Activated CD4-positive, alpha-beta memory T cell treated with anti-CD3 and anti-CD28 coated beads for 36 hours (primary cell): ENCODE data around the gene ALDOA. TPM values are rescaled to one million over a fixed set of nuclear protein-coding genes. Genes with fewer than 3 reads are reported as not detected.
A peak's percentile ranks its signal among the peaks of the same experiment; 100 is the strongest.
"Not testable (repeated sequence)": the region's sequence is repeated elsewhere in the genome, so short reads cannot be mapped to it uniquely, and the experiment has no call there.

ENCODE experiments used
- CTCF ChIA-PET: fragments of 350-600 bp; sonication (Branson Sonifier 250); formaldehyde crosslinking; loops from one replicate; lab custom pipeline; 2021; ENCODE audit warnings: antibody characterized with exemption, inconsistent platforms; lab: Charles Lee
- POLR2A ChIA-PET: fragments of 350-600 bp; sonication (Branson Sonifier 250); formaldehyde crosslinking; loops from one replicate; lab custom pipeline; 2021; ENCODE audit warnings: antibody characterized with exemption; lab: Charles Lee
- DNase-seq: peaks from one replicate; pipeline ENCODE4 v3.0.0-alpha.2; 2020
- H3K27ac Mint-ChIP-seq: one replicate; pipeline ENCODE4 v1.8.0; 2021; ENCODE audit warnings: mixed read lengths
- H3K27me3 Mint-ChIP-seq: one replicate; pipeline ENCODE4 v1.8.0; 2021; ENCODE audit warnings: mixed read lengths
- H3K36me3 Mint-ChIP-seq: one replicate; pipeline ENCODE4 v1.8.0; 2021; ENCODE audit warnings: mixed read lengths
- H3K4me1 Mint-ChIP-seq: one replicate; pipeline ENCODE4 v1.8.0; 2021; ENCODE audit warnings: low read depth, mixed read lengths
- H3K4me3 Mint-ChIP-seq: one replicate; pipeline ENCODE4 v1.8.0; 2021; ENCODE audit warnings: mild to moderate bottlenecking, mixed read lengths
- H3K9me3 Mint-ChIP-seq: one replicate; pipeline ENCODE4 v1.8.0; 2021; ENCODE audit warnings: mixed read lengths
- intact Hi-C: fragments of 100-400 bp; cut with micrococcal nuclease; formaldehyde crosslinking; loops from one replicate; pipeline ENCODE4 v1.15.1; 2023
- total RNA-seq, 2 experiments: library from RNA; stranded (reverse); gene quantifications; one replicate each; pipeline ENCODE4 v1.2.3, GENCODE V29; 2021

ALDOA gene
- total RNA-seq, 2 experiments from 2014 or later: 1,724 to 1,734 TPM

GRCh38 chr16:30108059-30108850, 42.7 kb downstream of the ALDOA start:
- Mint-ChIP-seq H3K27me3 (no peaks in the 10 kb centered on the region), H3K9me3 (no peaks in the 10 kb centered on the region), H3K27ac (no peak overlapping the region), H3K4me1 (peaks cover 4% of the 10 kb centered on the region), H3K4me3 (no peak overlapping the region), H3K36me3 (peaks cover 9% of the 10 kb centered on the region)
- no peak for DNase-seq
- intact Hi-C loops: no loop called here
- CTCF ChIA-PET: interaction anchor here (0.7 kb wide), 1 partner anchor 249 kb away, joined by 3 read pairs; no protein-coding TSS in a partner anchor
- POLR2A ChIA-PET: no interaction called here

- intact Hi-C loops: no loop called here
- peaks cover 6% of the 10 kb centered on the region for H3K36me3 Mint-ChIP-seq
- no peaks in the 10 kb centered on the region for H3K9me3 Mint-ChIP-seq
- H3K27ac Mint-ChIP-seq: no peak overlapping the region
- H3K4me3 Mint-ChIP-seq: no peak overlapping the region
- no peak for DNase-seq
- POLR2A ChIA-PET: no interaction called here
- no peaks in the 10 kb centered on the region for H3K27me3 Mint-ChIP-seq
- CTCF ChIA-PET: interaction anchor here (2.1 to 4.1 kb wide), 2 partner anchors 18 to 299 kb away, joined by 7 to 23 read pairs; partner anchors contain the start of gene TBX6
- H3K4me1 Mint-ChIP-seq: peaks cover 16% of the 10 kb centered on the region
These were observed 45.1 kb downstream of the ALDOA start for GRCh38 chr16:30110661-30111060.

DNA sequence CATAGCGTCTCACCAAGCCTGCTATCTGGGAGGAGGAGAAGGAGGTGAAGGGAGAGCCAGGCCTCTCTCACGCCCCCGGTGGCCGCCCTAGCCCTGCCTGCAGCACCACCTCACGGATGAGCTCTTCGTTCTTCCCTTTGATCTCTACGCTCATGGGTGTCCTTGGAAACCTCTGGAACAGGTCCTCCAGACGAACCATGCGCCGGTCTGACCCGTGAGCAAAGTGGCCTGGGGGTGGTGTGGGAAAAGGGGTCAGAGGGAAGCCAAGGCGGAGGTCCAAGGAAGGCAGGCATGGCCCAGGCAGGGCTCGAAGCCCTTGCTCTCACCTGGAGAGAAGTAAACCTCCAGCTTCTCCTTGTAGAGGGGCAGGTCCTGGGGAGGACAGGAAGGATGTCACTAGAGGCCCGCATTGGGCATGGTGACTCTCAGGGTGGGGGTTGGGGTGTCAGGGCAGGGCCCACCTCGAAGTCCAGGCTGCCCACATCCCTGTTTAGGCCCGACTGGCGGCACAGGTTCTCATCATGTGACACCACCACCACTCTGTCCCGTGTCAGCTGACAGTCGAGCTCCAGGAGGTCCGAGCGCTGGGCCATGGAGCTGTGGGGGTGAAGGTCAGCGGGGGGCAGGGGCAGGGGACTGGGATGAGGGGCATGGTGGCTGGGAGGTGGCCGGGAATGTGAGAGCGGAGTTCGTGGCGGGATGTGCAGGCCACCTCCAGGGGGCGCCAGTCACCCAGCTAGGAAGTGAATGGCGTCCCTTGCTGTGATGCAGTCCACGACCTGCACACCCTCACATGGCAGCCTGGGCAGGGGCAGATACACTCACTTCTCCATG, 46.9 kb downstream of the ALDOA start:
- POLR2A ChIA-PET: interaction anchor here (1.0 to 1.8 kb wide), 4 partner anchors 16 to 71 kb away, joined by 3 to 6 read pairs (median 4); partner anchors contain the start of genes CORO1A and YPEL3
- CTCF ChIA-PET: interaction anchor here (0.7 to 4.1 kb wide), 21 partner anchors 10 to 364 kb away, joined by 3 to 23 read pairs (median 4); partner anchors contain the start of genes CORO1A, DCTPP1, MAPK3 and TBX6
- no peaks in the 10 kb centered on the region for H3K27me3 Mint-ChIP-seq
- no peak overlapping the region for H3K27ac Mint-ChIP-seq
- DNase-seq: peak; percentile 79
- H3K36me3 Mint-ChIP-seq: peaks cover 4% of the 10 kb centered on the region
- H3K4me1 Mint-ChIP-seq: peaks cover 16% of the 10 kb centered on the region
- H3K9me3 Mint-ChIP-seq: no peaks in the 10 kb centered on the region
- H3K4me3 Mint-ChIP-seq: no peak overlapping the region
- intact Hi-C loops: no loop called here

GRCh38 chr16:30113031-30113710, 47.6 kb downstream of the ALDOA start, which contains the start of gene GDPD3:
GDPD3 (minus strand) TSS chr16:30113537; CDS start chr16:30113478, 59 bp downstream.
- intact Hi-C loops: no loop called here
- ChIA-PET POLR2A (interaction anchor here (1.0 to 2.4 kb wide), 5 partner anchors 17 to 71 kb away, joined by 3 to 9 read pairs (median 4); partner anchors contain the start of genes CORO1A and YPEL3), CTCF (interaction anchor here (0.7 to 4.1 kb wide), 15 partner anchors 10 to 317 kb away, joined by 3 to 23 read pairs (median 5); partner anchors contain the start of genes CORO1A, DCTPP1, MAPK3 and TBX6)
- no peak for DNase-seq
- no peak within 1 kb of the TSS for H3K27ac Mint-ChIP-seq
- peaks cover 16% of the 10 kb centered on the region for H3K4me1 Mint-ChIP-seq
- H3K9me3 Mint-ChIP-seq: no peaks in the 10 kb centered on the region
- no peaks in the 10 kb centered on the region for H3K27me3 Mint-ChIP-seq
- no peak within 1 kb of the TSS for H3K4me3 Mint-ChIP-seq
- H3K36me3 Mint-ChIP-seq: peaks cover 5% of the 10 kb centered on the region

DNA sequence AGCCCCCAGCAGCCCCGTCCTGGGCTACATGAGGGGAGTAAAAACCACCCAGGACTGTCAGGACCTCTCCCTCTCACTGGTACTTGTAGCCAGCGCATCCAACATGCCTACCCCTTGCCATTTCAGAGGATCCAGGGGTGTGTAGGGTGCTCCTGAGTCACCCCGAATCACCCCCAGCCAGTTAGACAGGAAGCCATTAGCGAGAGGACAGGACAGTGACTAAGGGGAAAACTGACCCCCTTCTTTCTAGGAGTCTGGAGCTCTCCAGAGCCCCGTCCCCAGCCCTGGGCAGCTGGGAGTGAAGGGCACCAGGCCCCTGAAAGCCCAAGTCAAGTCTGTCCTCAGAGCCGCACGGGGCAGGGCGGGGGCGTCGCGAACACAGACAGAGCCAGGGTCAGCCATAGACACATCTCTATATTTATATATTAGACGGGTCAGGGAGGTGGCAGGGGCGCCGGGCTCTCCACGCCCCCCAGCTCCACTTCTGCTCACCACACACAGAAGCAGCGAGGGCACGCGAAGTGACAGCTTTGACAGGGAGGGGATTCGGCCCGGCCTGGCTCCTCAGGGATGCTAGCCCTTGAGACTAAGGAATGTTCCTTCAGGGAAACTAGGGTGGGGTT, 48.3 kb downstream of the ALDOA start:
- intact Hi-C loops: no loop called here
- Mint-ChIP-seq H3K9me3 (no peaks in the 10 kb centered on the region), H3K4me3 (no peak overlapping the region), H3K27me3 (no peaks in the 10 kb centered on the region), H3K36me3 (peaks cover 7% of the 10 kb centered on the region), H3K27ac (no peak overlapping the region), H3K4me1 (peaks cover 16% of the 10 kb centered on the region)
- ChIA-PET CTCF (interaction anchor here (0.7 to 4.0 kb wide), 6 partner anchors 15 to 295 kb away, joined by 3 to 22 read pairs (median 6); partner anchors contain the start of genes CORO1A, TBX6 and ZNF771), POLR2A (interaction anchor here (1.8 to 2.4 kb wide), 2 partner anchors 18 to 71 kb away, joined by 4 to 9 read pairs; partner anchors contain the start of genes CORO1A and YPEL3)
- DNase-seq: no peak

- H3K27ac Mint-ChIP-seq: peak overlapping the region; percentile 33
- H3K4me1 Mint-ChIP-seq: peaks cover 16% of the 10 kb centered on the region
- no peaks in the 10 kb centered on the region for H3K27me3 Mint-ChIP-seq
- H3K4me3 Mint-ChIP-seq: no peak overlapping the region
- intact Hi-C loops: no loop called here
- no peaks in the 10 kb centered on the region for H3K9me3 Mint-ChIP-seq
- H3K36me3 Mint-ChIP-seq: peaks cover 10% of the 10 kb centered on the region
- CTCF ChIA-PET: interaction anchor here (0.7 to 4.0 kb wide), 5 partner anchors 23 to 295 kb away, joined by 3 to 22 read pairs (median 5); partner anchors contain the start of genes CORO1A, TBX6 and ZNF771
- no peak for DNase-seq
- POLR2A ChIA-PET: interaction anchor here (2.4 kb wide), 1 partner anchor 70 kb away, joined by 9 read pairs; the partner anchor contains the start of gene CORO1A
These were observed 48.9 kb downstream of the ALDOA start for GRCh38 chr16:30114411-30114810.

- H3K9me3 Mint-ChIP-seq, intact Hi-C loops, H3K27me3 Mint-ChIP-seq, H3K4me3 Mint-ChIP-seq, DNase-seq: not testable (repeated sequence)
- CTCF ChIA-PET: interaction anchor here (0.7 to 4.0 kb wide), 6 partner anchors 10 to 294 kb away, joined by 3 to 22 read pairs (median 4); partner anchors contain the start of genes CORO1A, TBX6 and ZNF771
- Mint-ChIP-seq H3K4me1 (peaks cover 17% of the 10 kb centered on the region), H3K36me3 (peaks cover 11% of the 10 kb centered on the region), H3K27ac (peak overlapping the region; percentile 74)
- POLR2A ChIA-PET: interaction anchor here (0.7 to 2.4 kb wide), 2 partner anchors 70 to 340 kb away, joined by 3 to 9 read pairs; partner anchors contain the start of gene CORO1A
These were observed 49.3 kb downstream of the ALDOA start for GRCh38 chr16:30114833-30115232.

DNA sequence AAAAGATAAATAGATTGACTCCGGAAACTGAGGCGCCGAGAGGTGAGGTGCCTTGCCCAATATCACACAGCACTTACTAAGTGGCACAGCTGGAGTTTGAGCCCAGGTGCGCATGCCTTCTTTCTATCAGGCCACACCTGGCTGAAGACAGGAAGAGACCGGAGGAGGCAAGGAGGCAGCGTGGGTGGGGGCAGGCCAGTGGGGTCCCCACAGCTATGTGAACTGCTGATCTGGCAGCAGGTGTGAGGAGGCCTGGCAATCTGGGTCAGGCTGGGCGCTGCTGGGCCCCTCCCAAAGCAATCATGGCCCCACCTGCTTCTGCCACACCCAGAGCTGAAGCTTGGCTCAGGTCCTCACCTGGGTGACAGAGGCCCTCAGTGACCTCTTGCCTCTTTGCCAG, 49.7 kb downstream of the ALDOA start:
- Mint-ChIP-seq H3K9me3 (no peaks in the 10 kb centered on the region), H3K4me3 (no peak overlapping the region), H3K36me3 (peaks cover 11% of the 10 kb centered on the region), H3K27ac (peak overlapping the region; percentile 74), H3K4me1 (peaks cover 21% of the 10 kb centered on the region), H3K27me3 (no peaks in the 10 kb centered on the region)
- intact Hi-C loops: no loop called here
- CTCF ChIA-PET: interaction anchor here (1.1 to 4.0 kb wide), 4 partner anchors 11 to 294 kb away, joined by 4 to 22 read pairs (median 4); partner anchors contain the start of genes TBX6 and ZNF771
- POLR2A ChIA-PET: interaction anchor here (0.7 to 2.4 kb wide), 2 partner anchors 69 to 340 kb away, joined by 3 to 9 read pairs; partner anchors contain the start of gene CORO1A
- peak; percentile 43 for DNase-seq

- intact Hi-C loops: no loop called here
- H3K4me3 Mint-ChIP-seq: no peak overlapping the region
These were observed 51.0 kb downstream of the ALDOA start for GRCh38 chr16:30116291-30117207.

More at GRCh38 chr16:30116291-30117207, 51.0 kb downstream of the ALDOA start:
- ChIA-PET CTCF (interaction anchor here (1.8 kb wide), 1 partner anchor 13 kb away, joined by 4 read pairs; no protein-coding TSS in a partner anchor), POLR2A (interaction anchor here (0.5 kb wide), 2 partner anchors 8 to 31 kb away, joined by 3 read pairs; no protein-coding TSS in a partner anchor)
- no peaks in the 10 kb centered on the region for H3K9me3 Mint-ChIP-seq
- no peak for DNase-seq
- peaks cover 26% of the 10 kb centered on the region for H3K4me1 Mint-ChIP-seq
- no peak overlapping the region for H3K27ac Mint-ChIP-seq
- peaks cover 9% of the 10 kb centered on the region for H3K36me3 Mint-ChIP-seq
- no peaks in the 10 kb centered on the region for H3K27me3 Mint-ChIP-seq
